Glomerular visceral epithelial cell (primary cell): ENCODE measurements around the gene PCDH8.

Experiments used
- DNase-seq: peaks from one replicate; pipeline ENCODE4 v3.0.0-alpha.2; 2016; ENCODE audit errors: extremely low spot score

Gene PCDH8

DNA sequence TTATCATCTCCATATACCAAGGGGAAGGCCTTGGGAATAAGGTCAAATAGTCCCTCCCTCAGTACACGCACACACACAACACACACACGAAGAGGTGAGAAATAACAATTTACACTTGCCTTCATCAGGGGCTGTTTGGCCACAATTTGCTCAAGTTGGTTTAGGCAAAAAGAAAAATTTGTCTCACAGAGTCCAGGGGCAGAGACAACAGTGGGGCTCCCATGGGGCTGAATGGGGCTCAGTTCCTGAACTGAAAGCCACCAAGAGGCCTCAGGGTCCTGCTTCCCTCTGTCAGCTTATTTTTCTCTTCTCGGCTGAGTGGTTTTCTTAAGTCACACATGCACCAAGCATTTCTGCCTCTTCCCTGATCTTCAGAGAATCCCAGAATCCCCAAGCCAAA is 35.5 kb downstream of the PCDH8 start:
- DNase-seq = no peak

- DNase-seq = no peak
These were observed 36.6 kb downstream of the PCDH8 start for GRCh38 chr13:52811841-52812240.

DNA sequence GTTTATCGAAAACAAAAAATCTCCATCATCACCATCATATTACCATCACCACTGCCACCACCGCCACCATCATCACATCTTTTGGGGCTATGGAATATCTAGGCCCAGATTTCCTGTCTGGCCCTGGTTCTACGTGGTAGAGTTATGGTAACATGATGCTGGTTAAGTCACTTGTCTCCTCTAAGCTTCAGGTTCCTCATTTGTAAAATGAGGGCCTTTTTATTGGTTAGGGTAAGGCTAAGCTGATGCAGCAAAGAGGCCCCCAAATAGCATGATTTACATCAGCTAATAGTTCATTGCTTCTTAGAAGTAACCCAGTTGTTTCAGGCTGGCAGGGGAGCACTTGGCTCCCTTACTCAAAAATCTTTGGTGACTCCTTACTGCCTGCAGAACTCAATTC is 37.9 kb downstream of the PCDH8 start:
- no peak for DNase-seq

DNA sequence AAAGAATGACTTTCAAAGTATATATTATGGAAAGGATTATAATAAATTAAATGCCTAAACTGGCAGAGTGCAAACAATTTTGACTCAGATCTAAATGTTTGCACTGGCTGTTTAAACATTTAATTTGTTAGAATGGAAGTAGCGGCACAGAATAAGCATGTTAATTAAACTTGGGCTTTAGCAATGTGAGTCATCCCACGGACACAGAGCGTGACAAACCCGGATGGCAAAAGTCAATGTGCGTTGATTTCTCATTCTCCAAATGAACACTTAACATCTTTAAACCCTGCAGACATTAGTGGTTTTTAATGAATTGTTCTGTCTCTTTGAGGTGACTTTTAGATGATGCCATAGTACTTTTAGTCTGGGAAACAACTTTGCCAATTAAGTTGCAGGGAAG is 38.4 kb downstream of the PCDH8 start:
- DNase-seq = no peak

- peak; percentile 53 for DNase-seq
These were observed 39.1 kb downstream of the PCDH8 start for GRCh38 chr13:52809310-52809769.

DNA sequence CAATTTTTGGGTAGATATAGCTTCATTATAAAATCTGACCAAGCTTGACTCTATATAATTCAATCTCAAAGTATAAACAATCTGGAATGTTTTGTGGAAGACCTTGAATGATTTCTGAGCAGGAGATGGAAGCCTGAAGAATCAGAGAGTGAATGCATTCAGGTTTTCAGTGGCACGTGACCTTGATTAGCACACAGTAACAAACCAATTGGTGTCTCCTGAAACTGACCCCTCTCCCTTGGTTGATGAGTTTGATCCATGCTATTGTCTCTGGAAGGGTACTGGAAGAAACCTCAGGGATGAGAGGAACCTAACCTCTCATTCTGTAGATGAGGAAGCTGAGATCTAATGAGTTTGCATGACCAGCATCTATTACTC is 39.6 kb downstream of the PCDH8 start:
- no peak for DNase-seq

- no peak for DNase-seq
These were observed 42.4 kb downstream of the PCDH8 start for GRCh38 chr13:52806029-52806428.

DNA sequence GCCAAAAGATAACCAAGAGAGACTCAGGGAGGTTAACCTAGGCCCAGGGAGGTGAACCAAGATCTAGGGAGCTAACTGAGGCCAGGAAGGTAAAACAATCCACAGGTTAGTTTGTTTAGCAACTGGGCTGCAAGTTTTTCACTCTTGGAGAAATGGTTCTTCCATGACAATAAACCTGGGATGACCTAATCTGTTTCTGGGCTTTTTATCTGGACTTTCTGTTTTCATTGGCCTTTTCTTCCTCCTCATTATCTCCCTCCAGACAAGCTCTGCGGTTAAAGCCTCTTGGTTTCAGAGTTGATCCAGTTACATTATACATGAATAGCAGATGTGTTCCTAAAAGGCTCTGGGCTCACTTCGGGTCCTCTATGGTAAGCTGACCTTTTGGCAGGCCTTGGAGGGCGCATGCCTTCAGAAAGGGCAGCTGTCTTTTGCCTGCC is 44.2 kb downstream of the PCDH8 start:
- DNase-seq = no peak

- no peak for DNase-seq
These were observed 47.6 kb downstream of the PCDH8 start for GRCh38 chr13:52800856-52801255.

GRCh38 chr13:52798770-52799430 is 49.5 kb downstream of the PCDH8 start:
- no peak for DNase-seq

DNA sequence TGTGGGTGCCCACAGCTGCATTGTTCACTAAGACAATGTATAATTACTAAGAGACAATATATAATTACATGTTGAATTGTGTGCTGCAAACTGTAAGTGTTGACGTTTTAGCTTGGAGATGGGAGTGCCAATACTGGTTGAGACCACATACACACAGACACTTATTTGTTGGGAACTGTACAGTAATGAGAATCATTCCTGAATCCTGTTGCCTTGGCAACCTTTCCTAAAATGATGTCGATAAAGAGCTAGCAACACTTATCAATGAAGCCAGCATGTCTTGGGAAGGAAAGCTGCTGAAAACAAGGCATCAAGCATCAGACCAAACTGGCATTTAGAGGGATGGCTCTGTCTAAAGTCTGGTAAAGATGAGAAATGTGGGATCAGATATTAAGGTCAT is 51.3 kb downstream of the PCDH8 start:
- DNase-seq = no peak

- DNase-seq = no peak
These were observed 53.9 kb downstream of the PCDH8 start for GRCh38 chr13:52794589-52794988.

- DNase-seq = no peak
These were observed 54.9 kb downstream of the PCDH8 start for GRCh38 chr13:52793515-52794061.
